ENCODE results near the gene DFFA. TPM values are rescaled to one million over a fixed set of nuclear protein-coding genes. Genes with fewer than 3 reads are reported as not detected.
"Not testable (repeated sequence)": the region's sequence is repeated elsewhere in the genome, so short reads cannot be mapped to it uniquely, and the experiment has no call there.

Gene DFFA
- total RNA-seq, 1 donor from 2014 or later, result 49.5 TPM

DNA sequence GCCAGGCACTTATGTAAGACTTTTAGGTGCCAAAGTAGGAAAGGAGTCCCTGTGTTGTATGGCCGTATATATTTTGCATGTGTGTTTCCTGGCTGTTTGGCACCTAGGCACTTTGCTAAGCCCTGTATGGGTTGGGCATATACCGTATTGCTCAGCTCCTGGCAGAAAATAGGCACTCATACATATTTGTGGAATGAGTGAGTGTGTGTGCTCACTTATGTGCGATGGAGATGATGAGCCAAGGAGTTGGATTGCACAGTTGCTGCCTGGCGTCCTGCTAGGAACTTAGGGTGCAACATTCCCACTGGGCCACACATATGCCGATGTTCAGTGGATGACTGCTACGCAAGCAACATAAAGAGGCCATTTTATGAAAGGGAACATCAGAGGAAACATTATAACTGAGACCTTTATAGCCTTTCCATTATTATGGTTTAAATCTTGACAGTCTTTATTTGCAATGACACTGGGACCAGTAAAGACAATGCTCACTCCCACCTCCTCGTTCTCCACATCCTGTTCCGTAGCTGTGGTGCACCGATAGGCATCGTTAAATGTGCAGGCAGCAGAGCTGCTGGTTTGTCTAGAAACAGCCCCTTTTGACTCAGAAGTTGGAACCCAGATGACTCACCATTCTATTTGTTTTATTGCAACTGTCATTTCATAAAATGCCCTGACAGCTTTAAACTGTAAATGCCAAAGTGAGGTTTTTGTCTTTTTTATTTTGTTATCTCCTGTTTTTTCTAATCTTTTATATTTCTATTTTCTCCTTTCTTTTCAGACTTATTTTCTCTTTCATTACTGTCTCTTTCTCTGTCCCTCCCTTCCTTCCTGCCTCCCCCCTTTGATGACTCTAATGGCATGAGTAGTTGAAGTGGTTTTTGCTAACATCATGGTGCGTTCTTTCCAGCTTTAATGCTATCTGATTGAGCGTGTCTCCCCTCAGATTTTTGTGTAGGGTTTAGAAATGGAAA, 38.5 kb upstream of the DFFA start:
- DNase-seq (ENCODE audit: low read depth), result no peak
- no peak overlapping the region for H3K4me3 ChIP-seq (ENCODE audit: low read depth, low read length)

DNA sequence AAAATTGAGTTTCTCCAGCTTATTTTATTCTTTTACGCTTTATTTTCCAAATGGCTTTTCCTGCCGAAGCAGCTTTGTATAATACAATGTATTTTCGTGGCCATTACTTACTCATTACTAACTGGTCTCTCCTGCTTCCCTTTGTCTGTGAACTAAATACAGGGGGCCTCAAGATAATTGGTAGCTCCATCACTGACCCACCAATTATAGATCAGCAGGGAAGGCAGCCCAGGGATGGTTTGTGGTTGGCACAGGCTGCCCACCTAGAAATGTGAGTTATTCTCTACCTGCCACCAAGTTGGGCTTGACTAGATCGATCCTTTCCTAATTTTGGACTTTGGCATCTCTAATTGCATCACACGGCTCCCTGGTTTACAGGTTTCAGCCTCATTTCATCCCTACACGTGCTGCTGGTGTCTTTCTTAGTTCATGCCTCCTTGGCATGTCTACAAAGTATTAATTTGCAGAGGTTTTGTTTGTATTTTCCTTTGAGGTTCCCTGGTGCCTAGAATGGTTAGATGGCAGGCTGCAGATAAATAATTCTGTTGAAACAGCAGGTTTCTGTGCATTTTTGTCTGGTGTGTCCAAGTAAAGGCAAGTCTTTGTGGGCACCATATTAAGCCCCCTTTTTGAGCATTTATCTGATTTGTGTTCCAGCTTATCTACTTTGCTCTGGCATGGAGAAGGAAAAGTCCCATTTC, 37.6 kb upstream of the DFFA start:
- TF ChIP-seq, protein P1, sequence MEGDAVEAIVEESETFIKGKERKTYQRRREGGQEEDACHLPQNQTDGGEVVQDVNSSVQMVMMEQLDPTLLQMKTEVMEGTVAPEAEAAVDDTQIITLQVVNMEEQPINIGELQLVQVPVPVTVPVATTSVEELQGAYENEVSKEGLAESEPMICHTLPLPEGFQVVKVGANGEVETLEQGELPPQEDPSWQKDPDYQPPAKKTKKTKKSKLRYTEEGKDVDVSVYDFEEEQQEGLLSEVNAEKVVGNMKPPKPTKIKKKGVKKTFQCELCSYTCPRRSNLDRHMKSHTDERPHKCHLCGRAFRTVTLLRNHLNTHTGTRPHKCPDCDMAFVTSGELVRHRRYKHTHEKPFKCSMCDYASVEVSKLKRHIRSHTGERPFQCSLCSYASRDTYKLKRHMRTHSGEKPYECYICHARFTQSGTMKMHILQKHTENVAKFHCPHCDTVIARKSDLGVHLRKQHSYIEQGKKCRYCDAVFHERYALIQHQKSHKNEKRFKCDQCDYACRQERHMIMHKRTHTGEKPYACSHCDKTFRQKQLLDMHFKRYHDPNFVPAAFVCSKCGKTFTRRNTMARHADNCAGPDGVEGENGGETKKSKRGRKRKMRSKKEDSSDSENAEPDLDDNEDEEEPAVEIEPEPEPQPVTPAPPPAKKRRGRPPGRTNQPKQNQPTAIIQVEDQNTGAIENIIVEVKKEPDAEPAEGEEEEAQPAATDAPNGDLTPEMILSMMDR (conservative IDR thresholded peaks at IDR 0.05; ENCODE audit: low read depth, low read length), result no peak
- no peak for DNase-seq (ENCODE audit: low read depth)
- H3K4me3 ChIP-seq (ENCODE audit: low read depth, low read length), result no peak overlapping the region

More for the DNA sequence above, 38.5 kb upstream of the DFFA start:
- TF ChIP-seq, protein P1 (conservative IDR thresholded peaks at IDR 0.05; ENCODE audit: low read depth, low read length), result no peak

DNA sequence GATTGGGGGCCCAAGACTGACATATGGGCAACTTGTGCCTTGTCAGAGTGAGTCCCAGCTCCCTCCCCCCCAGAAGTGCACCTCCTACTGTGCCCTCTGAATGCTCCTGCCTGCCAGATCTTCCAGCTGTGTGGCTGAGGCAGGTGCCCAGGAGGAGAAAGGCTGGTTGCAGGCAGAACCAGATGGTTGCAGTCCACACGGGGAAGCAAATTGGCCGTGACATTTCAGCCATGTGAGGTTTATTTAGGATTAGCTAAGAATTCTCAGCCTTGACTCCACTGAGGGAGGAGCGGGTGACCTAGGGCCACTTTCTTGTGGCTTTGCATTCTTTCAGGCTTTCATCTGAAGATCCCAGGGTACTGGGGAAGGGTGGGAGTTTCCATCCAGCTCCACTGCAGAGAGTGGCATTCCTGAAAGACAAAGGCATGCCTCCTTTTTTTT, 36.2 kb upstream of the DFFA start:
- TF ChIP-seq, protein P1 (conservative IDR thresholded peaks at IDR 0.05; ENCODE audit: low read depth, low read length), result no peak
- H3K4me3 ChIP-seq (ENCODE audit: low read depth, low read length), result no peak overlapping the region
- no peak for DNase-seq (ENCODE audit: low read depth)

DNA sequence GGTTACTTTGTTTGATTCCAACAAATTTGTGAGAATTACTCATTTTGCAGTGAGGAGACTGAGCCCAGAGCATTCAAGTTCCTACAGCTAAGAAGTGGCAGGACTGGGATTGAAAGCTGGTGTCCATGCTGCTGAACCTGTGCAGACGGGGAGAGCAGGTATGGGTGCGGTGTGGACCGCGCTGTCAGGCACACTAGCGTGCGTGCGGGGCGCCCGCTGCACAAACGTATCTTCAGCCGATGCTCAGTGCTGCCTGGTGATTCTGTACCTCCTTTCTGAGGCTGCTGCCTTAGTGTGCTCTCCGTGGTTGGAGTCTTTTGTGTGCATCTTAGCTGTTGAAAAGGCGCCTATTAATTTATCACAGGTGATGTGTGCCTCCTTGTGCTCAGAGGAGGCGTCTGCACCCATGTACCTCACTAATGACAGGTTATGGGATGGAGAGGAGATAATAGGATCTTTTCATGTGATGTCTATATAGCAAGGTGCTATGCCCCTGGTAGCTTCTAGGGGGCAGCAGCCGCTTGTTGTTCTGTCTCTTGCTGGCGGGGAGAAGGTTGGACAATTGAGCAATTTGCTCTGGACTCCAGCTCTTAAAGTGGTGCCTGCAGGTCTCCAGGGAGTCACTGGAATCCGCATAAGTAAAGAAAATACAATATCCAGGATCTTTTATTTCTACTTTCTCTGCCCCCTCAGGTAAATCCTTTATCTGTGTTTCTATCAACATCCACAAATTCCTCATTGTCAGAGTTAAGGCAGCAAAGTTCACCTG, 35.0 kb upstream of the DFFA start:
- no peak overlapping the region for H3K4me3 ChIP-seq (ENCODE audit: low read depth, low read length)
- no peak for DNase-seq (ENCODE audit: low read depth)
- TF ChIP-seq, protein P1 (conservative IDR thresholded peaks at IDR 0.05; ENCODE audit: low read depth, low read length), result peak; percentile 93

DNA sequence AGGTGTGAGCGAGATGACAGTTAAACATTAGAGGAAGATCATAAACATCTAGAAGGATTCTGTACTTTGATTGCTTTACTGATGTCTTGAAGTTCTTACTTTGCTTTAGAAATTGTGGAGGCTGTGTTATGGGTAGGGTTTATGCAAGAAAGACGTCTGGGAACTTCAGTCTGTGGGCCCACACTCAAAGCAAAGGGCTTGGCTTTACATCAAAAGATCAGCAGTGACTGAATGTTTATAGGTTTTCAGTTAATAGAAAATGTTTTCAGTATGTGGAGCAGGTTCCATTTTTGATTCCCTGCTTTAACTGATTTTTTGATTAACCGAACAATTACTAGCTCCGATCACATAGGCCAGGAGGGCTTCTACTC, 34.3 kb upstream of the DFFA start:
- DNase-seq (ENCODE audit: low read depth), result no peak
- TF ChIP-seq, protein P1 (conservative IDR thresholded peaks at IDR 0.05; ENCODE audit: low read depth, low read length), result no peak
- no peak overlapping the region for H3K4me3 ChIP-seq (ENCODE audit: low read depth, low read length)

DNA sequence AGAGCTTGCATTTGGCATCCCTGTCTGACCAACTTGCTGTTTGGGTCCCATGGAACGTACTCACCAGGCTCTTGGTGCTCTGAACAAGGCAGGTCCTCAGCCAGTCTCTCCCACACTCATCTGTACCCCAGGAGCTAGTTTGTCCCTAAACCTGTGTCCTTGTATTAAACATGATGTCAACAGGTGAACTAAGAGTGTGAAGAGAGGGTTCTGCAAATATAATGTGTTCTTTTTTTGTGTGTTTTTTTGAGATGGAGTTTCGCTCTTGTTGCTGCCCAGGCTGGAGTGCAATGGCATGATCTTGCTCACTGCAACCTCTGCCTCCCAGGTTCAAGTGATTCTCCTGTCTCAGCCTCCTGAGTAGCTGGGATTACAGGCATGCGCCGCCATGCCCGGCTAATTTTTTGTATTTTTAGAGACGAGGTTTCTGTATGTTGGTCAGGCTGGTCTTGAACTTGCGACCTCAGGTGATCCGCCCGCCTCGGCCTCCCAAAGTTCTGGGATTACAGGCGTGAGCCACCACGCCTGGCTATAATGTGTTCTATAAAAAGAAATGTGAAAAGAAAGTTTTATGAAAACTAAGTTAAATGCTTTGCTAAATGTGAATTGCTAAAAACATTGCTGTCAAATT, 33.8 kb upstream of the DFFA start:
- not testable (repeated sequence) for DNase-seq (ENCODE audit: low read depth); H3K4me3 ChIP-seq (ENCODE audit: low read depth, low read length)
